AG10803 (cell line): ENCODE measurements around the gene SLC22A13.

Experiments
- DNase-seq: peaks from one replicate; pipeline ENCODE4 v3.0.0; 2010; ENCODE audit warnings: low read depth
- H3K4me3 ChIP-seq: 2 replicates; pipeline ENCODE4 v1.5.1; 2011; ENCODE audit warnings: mild to moderate bottlenecking, low read length, control low read depth
- TF ChIP-seq, protein P1 (sequence below): conservative IDR thresholded peaks from 2 replicates; pipeline ENCODE4 v1.5.1; 2011; ENCODE audit warnings: mild to moderate bottlenecking, low read length, control low read depth, inconsistent platforms

SLC22A13 gene

DNA sequence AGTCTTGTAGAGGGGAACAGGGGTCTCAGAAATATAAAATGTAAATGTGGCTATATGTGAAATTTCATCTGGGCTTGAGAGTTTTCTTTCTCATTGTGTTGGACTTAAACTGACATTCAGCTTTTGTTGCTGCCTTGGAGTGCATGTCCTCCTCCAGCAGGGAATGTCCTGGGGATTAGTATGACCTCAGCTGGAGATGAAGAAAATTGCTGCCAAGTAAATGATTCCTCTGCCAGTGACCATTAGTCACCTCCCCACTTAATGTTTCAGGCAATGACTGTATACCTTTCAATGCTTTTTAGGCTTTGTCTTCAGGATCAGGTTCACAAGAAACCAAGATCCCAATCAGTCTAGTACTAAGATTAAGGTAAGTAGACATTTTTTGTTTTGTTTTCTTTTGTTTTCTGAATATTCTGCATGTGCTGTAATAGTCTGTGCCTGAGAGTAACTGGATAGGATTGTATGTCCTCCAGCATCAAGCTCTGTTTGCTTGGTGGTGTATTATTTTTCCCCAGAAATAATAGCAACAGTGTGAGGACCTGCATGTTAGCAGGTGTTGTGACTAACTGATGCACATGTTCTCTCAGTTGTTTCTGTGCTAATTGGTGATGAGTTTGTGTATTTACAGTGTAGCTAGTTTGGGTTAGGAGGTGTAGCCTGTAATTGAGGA, 18.1 kb upstream of the SLC22A13 start:
- H3K4me3 ChIP-seq = no peak overlapping the region
- DNase-seq = peak; percentile 87
- TF ChIP-seq, protein P1, sequence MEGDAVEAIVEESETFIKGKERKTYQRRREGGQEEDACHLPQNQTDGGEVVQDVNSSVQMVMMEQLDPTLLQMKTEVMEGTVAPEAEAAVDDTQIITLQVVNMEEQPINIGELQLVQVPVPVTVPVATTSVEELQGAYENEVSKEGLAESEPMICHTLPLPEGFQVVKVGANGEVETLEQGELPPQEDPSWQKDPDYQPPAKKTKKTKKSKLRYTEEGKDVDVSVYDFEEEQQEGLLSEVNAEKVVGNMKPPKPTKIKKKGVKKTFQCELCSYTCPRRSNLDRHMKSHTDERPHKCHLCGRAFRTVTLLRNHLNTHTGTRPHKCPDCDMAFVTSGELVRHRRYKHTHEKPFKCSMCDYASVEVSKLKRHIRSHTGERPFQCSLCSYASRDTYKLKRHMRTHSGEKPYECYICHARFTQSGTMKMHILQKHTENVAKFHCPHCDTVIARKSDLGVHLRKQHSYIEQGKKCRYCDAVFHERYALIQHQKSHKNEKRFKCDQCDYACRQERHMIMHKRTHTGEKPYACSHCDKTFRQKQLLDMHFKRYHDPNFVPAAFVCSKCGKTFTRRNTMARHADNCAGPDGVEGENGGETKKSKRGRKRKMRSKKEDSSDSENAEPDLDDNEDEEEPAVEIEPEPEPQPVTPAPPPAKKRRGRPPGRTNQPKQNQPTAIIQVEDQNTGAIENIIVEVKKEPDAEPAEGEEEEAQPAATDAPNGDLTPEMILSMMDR = peak; percentile 43

DNA sequence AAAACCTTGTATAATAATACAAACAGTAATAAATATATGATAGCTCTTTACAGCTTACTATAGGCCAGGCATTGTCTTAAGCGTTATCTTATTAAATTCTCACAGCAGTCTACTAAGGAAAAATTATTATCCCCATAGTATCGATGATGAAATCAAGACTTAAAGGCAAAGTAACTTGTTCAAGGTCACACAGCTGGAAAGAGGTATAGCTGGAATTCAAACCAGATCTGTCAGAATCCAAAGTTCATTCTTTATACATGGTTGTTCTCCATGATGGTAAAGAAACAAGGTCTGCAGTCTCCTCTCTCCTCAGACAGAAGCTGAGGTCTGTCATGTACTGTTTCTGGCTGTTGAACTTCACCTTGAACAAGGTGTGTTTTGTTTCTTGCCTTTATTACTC, 15.4 kb upstream of the SLC22A13 start:
- no peak overlapping the region for H3K4me3 ChIP-seq
- TF ChIP-seq, protein P1 = no peak
- DNase-seq = no peak

DNA sequence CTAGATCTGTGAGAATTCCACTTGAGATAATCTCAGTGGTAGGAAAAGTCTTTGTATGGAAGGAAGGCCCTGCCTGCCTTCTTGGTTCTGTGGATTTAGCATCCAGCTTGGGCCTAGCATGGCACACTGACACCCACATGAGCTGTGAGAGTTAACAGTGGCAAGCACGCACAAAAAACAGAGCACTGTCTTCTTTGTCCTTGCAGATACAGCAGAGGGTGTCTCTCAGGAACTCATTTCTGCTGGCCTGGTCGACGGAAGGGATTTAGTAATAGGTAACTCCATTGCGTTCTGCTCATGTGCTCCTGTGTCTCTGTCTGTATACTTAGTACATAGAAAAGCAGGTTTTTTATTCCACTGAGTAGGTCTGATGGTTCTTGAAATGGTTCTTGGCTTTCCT, 14.4 kb upstream of the SLC22A13 start:
- no peak overlapping the region for H3K4me3 ChIP-seq
- no peak for DNase-seq
- TF ChIP-seq, protein P1 = no peak

- no peak for DNase-seq
- no peak overlapping the region for H3K4me3 ChIP-seq
- TF ChIP-seq, protein P1 = no peak
Observed at GRCh38 chr3:38253704-38254103, 11.9 kb upstream of the SLC22A13 start.

GRCh38 chr3:38254872-38255271, 10.7 kb upstream of the SLC22A13 start:
- TF ChIP-seq, protein P1 = no peak
- DNase-seq = no peak
- no peak overlapping the region for H3K4me3 ChIP-seq

GRCh38 chr3:38255627-38256026, 10.0 kb upstream of the SLC22A13 start:
- H3K4me3 ChIP-seq = no peak overlapping the region
- TF ChIP-seq, protein P1 = no peak
- no peak for DNase-seq

- no peak overlapping the region for H3K4me3 ChIP-seq
- TF ChIP-seq, protein P1 = no peak
- no peak for DNase-seq
Observed at GRCh38 chr3:38257583-38257982, 8.0 kb upstream of the SLC22A13 start.
